ENCODE measurements around the gene SSBP4.
"Not testable (repeated sequence)": the region's sequence is repeated elsewhere in the genome, so short reads cannot be mapped to it uniquely, and the experiment has no call there.

Gene SSBP4

GRCh38 chr19:18419195-18419698 is at the start of gene SSBP4:
Gene SSBP4, plus strand, starts transcription at chr19:18419398. Its CDS starts 251 bp downstream, at chr19:18419649.
- no peak for DNase-seq

- DNase-seq: no peak
These were observed 45.7 kb upstream of the SSBP4 start for GRCh38 chr19:18373407-18373891.

- peak; percentile 59 for DNase-seq
These were observed 45.1 kb upstream of the SSBP4 start for GRCh38 chr19:18373892-18374629.

GRCh38 chr19:18377026-18377425 is 42.2 kb upstream of the SSBP4 start:
- no peak for DNase-seq

GRCh38 chr19:18379803-18380747 is 39.1 kb upstream of the SSBP4 start:
- no peak for DNase-seq

- DNase-seq: no peak
These were observed 38.4 kb upstream of the SSBP4 start for GRCh38 chr19:18380843-18381242.

GRCh38 chr19:18383622-18384021 is 35.6 kb upstream of the SSBP4 start:
- not testable (repeated sequence) for DNase-seq

- no peak for DNase-seq
These were observed 34.4 kb upstream of the SSBP4 start for GRCh38 chr19:18384775-18385174.

- DNase-seq: no peak
These were observed 33.9 kb upstream of the SSBP4 start for GRCh38 chr19:18385359-18385674.

GRCh38 chr19:18385675-18386542 is 33.3 kb upstream of the SSBP4 start, which contains the start of gene GDF15:
Gene GDF15, plus strand, starts transcription at chr19:18386158. Its CDS starts 32 bp downstream, at chr19:18386190.
- no peak for DNase-seq

GRCh38 chr19:18386543-18387271 is 32.5 kb upstream of the SSBP4 start:
- no peak for DNase-seq

GRCh38 chr19:18388100-18388959 is 30.9 kb upstream of the SSBP4 start:
- peak; percentile 96 for DNase-seq

- DNase-seq: no peak
These were observed 30.1 kb upstream of the SSBP4 start for GRCh38 chr19:18388960-18389725.

GRCh38 chr19:18389726-18390064 is 29.5 kb upstream of the SSBP4 start:
- DNase-seq: no peak

GRCh38 chr19:18390065-18390907 is 28.9 kb upstream of the SSBP4 start:
- no peak for DNase-seq

- DNase-seq: no peak
These were observed 27.6 kb upstream of the SSBP4 start for GRCh38 chr19:18391509-18392075.

GRCh38 chr19:18392417-18392816 is 26.8 kb upstream of the SSBP4 start:
- DNase-seq: no peak

- DNase-seq: no peak
These were observed 26.3 kb upstream of the SSBP4 start for GRCh38 chr19:18392926-18393325.

- DNase-seq: no peak
These were observed 25.4 kb upstream of the SSBP4 start for GRCh38 chr19:18393836-18394235.
